ENCODE measurements around the gene RSPH6A. TPM values are rescaled to one million over a fixed set of nuclear protein-coding genes. Genes with fewer than 3 reads are reported as not detected.

Gene RSPH6A
- total and polyA plus RNA-seq, 2 of the 13 experiments (the other 11 are each of a cell fraction or from before 2014, with no cell fraction given): 0.07 TPM; not detected in 1

GRCh38 chr19:45767881-45768654, 47.0 kb downstream of the RSPH6A start (continued):
- TF ChIP-seq SNAPC4 (CRISPR knock-in tag; IDR thresholded peaks at IDR 0.05): no peak
- TF ChIP-seq SMAD9 (CRISPR knock-in tag; IDR thresholded peaks at IDR 0.05): no peak
- TF ChIP-seq TBX2 (CRISPR knock-in tag; IDR thresholded peaks at IDR 0.05; ENCODE audit: borderline replicate concordance): no peak
- no peak for TF ChIP-seq BCL6 (CRISPR knock-in tag; IDR thresholded peaks at IDR 0.05)
- TF ChIP-seq BHLHE40 (IDR thresholded peaks at IDR 0.05; ENCODE audit: low read length): no peak
- TF ChIP-seq ZNF547 (CRISPR knock-in tag; IDR thresholded peaks at IDR 0.05): 0 out of 2 replicates have a peak, but pooled peaks have one; percentile 51
- TF ChIP-seq ZNF639 (CRISPR knock-in tag; conservative IDR thresholded peaks at IDR 0.05): peak; percentile 60; the same call in 1 of the 2 replicates
- 0 out of 2 replicates have a peak, but pooled peaks have one; percentile 8 for TF ChIP-seq ZIK1 (CRISPR knock-in tag; IDR thresholded peaks at IDR 0.05; ENCODE audit: borderline replicate concordance, low read depth)
- TF ChIP-seq ZBTB44 (CRISPR knock-in tag; IDR thresholded peaks at IDR 0.05): no peak
- no peak for TF ChIP-seq ZFAT (CRISPR knock-in tag; conservative IDR thresholded peaks at IDR 0.05)
- no peak for TF ChIP-seq TBX3 (IDR thresholded peaks at IDR 0.05; ENCODE audit: borderline replicate concordance)
- TF ChIP-seq MTA3 (CRISPR knock-in tag; IDR thresholded peaks at IDR 0.05): no peak
- TF ChIP-seq MBNL3 (CRISPR knock-in tag; conservative IDR thresholded peaks at IDR 0.05): no peak
- no peak for TF ChIP-seq PREB (CRISPR knock-in tag; IDR thresholded peaks at IDR 0.05)
- no peak for TF ChIP-seq GMEB2 (CRISPR knock-in tag; IDR thresholded peaks at IDR 0.05; ENCODE audit: low read depth)
- no peak; the same call in 1 of the 2 replicates for TF ChIP-seq E2F5 (CRISPR knock-in tag; conservative IDR thresholded peaks at IDR 0.05)
- TF ChIP-seq ZNF766 (CRISPR knock-in tag; IDR thresholded peaks at IDR 0.05; ENCODE audit: borderline replicate concordance): 0 out of 2 replicates have a peak, but pooled peaks have one; percentile 32

All from HepG2 (cell line).